Neural progenitor cell (in vitro differentiated cells): ENCODE measurements around the gene KCNMA1.

Experiments
- EZH2 ChIP-seq: fragments of 200-600 bp; sonication (generic); IDR thresholded peaks from 2 replicates; pipeline ENCODE4 v1.6.1; 2017; ENCODE audit warnings: antibody characterized with exemption, mild to moderate bottlenecking, moderate library complexity
- EZH2phosphoT487 ChIP-seq: fragments of 200-600 bp; sonication (generic); IDR thresholded peaks from 2 replicates; pipeline ENCODE4 v1.6.1; 2017; ENCODE audit warnings: antibody characterized with exemption
- TF ChIP-seq, protein P1 (sequence below): fragments of 200-600 bp; sonication (generic); IDR thresholded peaks from 2 replicates; pipeline ENCODE4 v1.5.1; 2017; ENCODE audit warnings: antibody characterized with exemption, mild to moderate bottlenecking

DNA sequence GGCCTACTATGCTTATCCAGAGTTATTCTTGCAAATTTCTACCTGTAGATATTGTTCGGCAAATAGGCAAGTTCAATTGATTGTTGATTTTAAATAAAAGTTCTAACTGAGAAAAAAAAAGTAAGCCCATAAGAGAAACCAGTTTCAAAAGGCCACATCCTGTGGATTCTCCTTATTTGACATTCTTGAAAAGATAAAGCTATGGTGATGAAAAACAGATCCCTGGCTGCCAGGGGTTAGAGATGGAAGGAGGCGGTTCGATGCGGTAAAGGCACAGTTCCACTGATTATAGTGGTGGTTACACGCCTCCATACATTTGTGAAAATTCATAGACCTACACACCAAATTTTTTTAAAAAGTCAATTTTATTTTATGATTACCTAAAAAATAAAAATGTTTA is 347.8 kb downstream of the KCNMA1 start:
- TF ChIP-seq, protein P1, sequence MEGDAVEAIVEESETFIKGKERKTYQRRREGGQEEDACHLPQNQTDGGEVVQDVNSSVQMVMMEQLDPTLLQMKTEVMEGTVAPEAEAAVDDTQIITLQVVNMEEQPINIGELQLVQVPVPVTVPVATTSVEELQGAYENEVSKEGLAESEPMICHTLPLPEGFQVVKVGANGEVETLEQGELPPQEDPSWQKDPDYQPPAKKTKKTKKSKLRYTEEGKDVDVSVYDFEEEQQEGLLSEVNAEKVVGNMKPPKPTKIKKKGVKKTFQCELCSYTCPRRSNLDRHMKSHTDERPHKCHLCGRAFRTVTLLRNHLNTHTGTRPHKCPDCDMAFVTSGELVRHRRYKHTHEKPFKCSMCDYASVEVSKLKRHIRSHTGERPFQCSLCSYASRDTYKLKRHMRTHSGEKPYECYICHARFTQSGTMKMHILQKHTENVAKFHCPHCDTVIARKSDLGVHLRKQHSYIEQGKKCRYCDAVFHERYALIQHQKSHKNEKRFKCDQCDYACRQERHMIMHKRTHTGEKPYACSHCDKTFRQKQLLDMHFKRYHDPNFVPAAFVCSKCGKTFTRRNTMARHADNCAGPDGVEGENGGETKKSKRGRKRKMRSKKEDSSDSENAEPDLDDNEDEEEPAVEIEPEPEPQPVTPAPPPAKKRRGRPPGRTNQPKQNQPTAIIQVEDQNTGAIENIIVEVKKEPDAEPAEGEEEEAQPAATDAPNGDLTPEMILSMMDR, result no peak
- no peak for TF ChIP-seq EZH2
- no peak for TF ChIP-seq EZH2phosphoT487
